ENCODE measurements around the gene SIRT1.
"Not testable (repeated sequence)": the region's sequence is repeated elsewhere in the genome, so short reads cannot be mapped to it uniquely, and the experiment has no call there.

SIRT1 gene

GRCh38 chr10:67965456-67965855 lies 81.0 kb downstream of the SIRT1 start:
- Histone ChIP-seq H3K4me1 (ENCODE audit: insufficient read depth, insufficient read length) (no peaks in the 10 kb centered on the region), H3K9ac (ENCODE audit: insufficient read length, low read depth) (no peak overlapping the region), H3K9me3 (ENCODE audit: insufficient read depth, low read length) (no peaks in the 10 kb centered on the region), H3K36me3 (ENCODE audit: insufficient read depth, insufficient read length, low read length) (peaks cover 22% of the 10 kb centered on the region), H3K4me3 (ENCODE audit: insufficient read length, low read depth) (no peak overlapping the region), H3K27me3 (ENCODE audit: insufficient read depth, insufficient read length) (no peaks in the 10 kb centered on the region)
- TF ChIP-seq SUZ12 (IDR thresholded peaks at IDR 0.05; ENCODE audit: extremely low read depth, insufficient read depth, insufficient read length) (no peak), ZNF274 (IDR thresholded peaks at IDR 0.05; ENCODE audit: low read depth, low read length) (no peak), YY1 (IDR thresholded peaks at IDR 0.05; ENCODE audit: insufficient read depth, insufficient read length) (no peak)
- DNase-seq (ENCODE audit: low read depth, low spot score) = no peak

GRCh38 chr10:67966035-67966434 lies 81.6 kb downstream of the SIRT1 start:
- not testable (repeated sequence) for H3K9ac ChIP-seq (ENCODE audit: insufficient read length, low read depth); DNase-seq (ENCODE audit: low read depth, low spot score); H3K9me3 ChIP-seq (ENCODE audit: insufficient read depth, low read length); H3K4me1 ChIP-seq (ENCODE audit: insufficient read depth, insufficient read length); H3K4me3 ChIP-seq (ENCODE audit: insufficient read length, low read depth); H3K27me3 ChIP-seq (ENCODE audit: insufficient read depth, insufficient read length)
- peaks cover 19% of the 10 kb centered on the region for H3K36me3 ChIP-seq (ENCODE audit: insufficient read depth, insufficient read length, low read length)

Data from NT2/D1 (cell line).